ENCODE data around the gene PAX3. TPM values are rescaled to one million over a fixed set of nuclear protein-coding genes. Genes with fewer than 3 reads are reported as not detected.

PAX3 gene
- total RNA-seq, 1 donor from 2014 or later, result not detected

GRCh38 chr2:222264791-222265320 lies 33.9 kb downstream of the PAX3 start:
- Mint-ChIP-seq H3K9me3 (no peaks in the 10 kb centered on the region), H3K4me3 (no peak overlapping the region), H3K27ac (no peak overlapping the region)

DNA sequence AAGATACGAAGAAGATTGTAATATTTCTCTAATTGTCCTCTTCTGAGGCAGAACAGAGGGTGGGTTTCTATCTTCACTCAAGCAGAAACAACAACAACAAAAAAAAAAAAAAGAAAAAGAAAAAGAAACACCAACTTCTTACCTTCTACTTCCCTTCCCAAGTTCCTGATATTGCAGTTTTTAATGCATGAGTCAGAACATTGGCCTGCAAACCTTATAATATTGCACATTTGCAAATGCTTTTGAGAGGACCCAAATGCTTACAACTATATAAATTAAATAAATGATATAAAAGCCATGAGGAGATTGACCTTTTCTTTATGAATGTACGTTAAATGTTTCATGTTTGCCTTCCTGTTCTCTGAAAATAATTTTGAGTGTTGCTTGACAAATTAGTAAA lies 37.3 kb downstream of the PAX3 start:
- H3K9me3 Mint-ChIP-seq, result no peaks in the 10 kb centered on the region
- no peak for DNase-seq (ENCODE audit: low spot score)
- H3K4me3 Mint-ChIP-seq, result no peak overlapping the region
- intact Hi-C loops (cut with micrococcal nuclease), result no loop called here
- H3K27ac Mint-ChIP-seq, result no peak overlapping the region
- peaks cover 5% of the 10 kb centered on the region for H3K27me3 Mint-ChIP-seq (ENCODE audit: insufficient read depth)
- H3K4me1 Mint-ChIP-seq (ENCODE audit: low read depth), result no peaks in the 10 kb centered on the region
- H3K36me3 Mint-ChIP-seq (ENCODE audit: low read depth), result no peaks in the 10 kb centered on the region

More at GRCh38 chr2:222264791-222265320, 33.9 kb downstream of the PAX3 start:
- no peaks in the 10 kb centered on the region for H3K4me1 Mint-ChIP-seq (ENCODE audit: low read depth)
- H3K27me3 Mint-ChIP-seq (ENCODE audit: insufficient read depth), result peaks cover 6% of the 10 kb centered on the region
- no peak for DNase-seq (ENCODE audit: low spot score)
- intact Hi-C loops (cut with micrococcal nuclease), result no loop called here
- no peaks in the 10 kb centered on the region for H3K36me3 Mint-ChIP-seq (ENCODE audit: low read depth)

- DNase-seq (ENCODE audit: low spot score), result no peak
- H3K27me3 Mint-ChIP-seq (ENCODE audit: insufficient read depth), result peaks cover 9% of the 10 kb centered on the region
- H3K4me1 Mint-ChIP-seq (ENCODE audit: low read depth), result no peaks in the 10 kb centered on the region
- intact Hi-C loops (cut with micrococcal nuclease), result no loop called here
- H3K27ac Mint-ChIP-seq, result no peak overlapping the region
- no peak overlapping the region for H3K4me3 Mint-ChIP-seq
- no peaks in the 10 kb centered on the region for H3K36me3 Mint-ChIP-seq (ENCODE audit: low read depth)
- no peaks in the 10 kb centered on the region for H3K9me3 Mint-ChIP-seq
Measured at GRCh38 chr2:222257645-222258044, 41.2 kb downstream of the PAX3 start.

GRCh38 chr2:222256250-222256649 lies 42.5 kb downstream of the PAX3 start:
- DNase-seq (ENCODE audit: low spot score), result no peak
- Mint-ChIP-seq H3K4me1 (ENCODE audit: low read depth) (no peaks in the 10 kb centered on the region), H3K9me3 (no peaks in the 10 kb centered on the region), H3K27me3 (ENCODE audit: insufficient read depth) (peaks cover 7% of the 10 kb centered on the region), H3K36me3 (ENCODE audit: low read depth) (no peaks in the 10 kb centered on the region), H3K27ac (no peak overlapping the region), H3K4me3 (no peak overlapping the region)
- intact Hi-C loops (cut with micrococcal nuclease), result no loop called here

DNA sequence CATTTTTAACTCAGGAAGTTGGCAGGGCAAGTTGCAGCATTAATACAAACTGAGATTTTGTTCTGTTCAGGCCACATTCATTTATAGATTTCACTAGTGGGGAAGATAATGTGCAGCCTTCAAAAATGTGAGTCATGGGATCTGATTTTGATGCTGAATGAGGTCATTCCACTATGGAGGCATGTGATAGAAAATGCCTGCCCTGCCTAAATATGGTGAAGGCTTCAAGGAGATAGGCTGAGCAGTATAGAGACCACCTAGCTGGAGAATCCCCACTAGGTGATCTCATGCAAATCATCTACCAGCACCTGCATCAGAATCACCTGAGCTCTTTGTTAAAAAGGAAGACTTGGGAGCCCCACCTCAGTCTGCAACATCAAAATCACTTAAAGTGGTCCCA lies 43.7 kb downstream of the PAX3 start:
- no peaks in the 10 kb centered on the region for H3K36me3 Mint-ChIP-seq (ENCODE audit: low read depth)
- H3K27me3 Mint-ChIP-seq (ENCODE audit: insufficient read depth), result peaks cover 4% of the 10 kb centered on the region
- H3K27ac Mint-ChIP-seq, result no peak overlapping the region
- no peak overlapping the region for H3K4me3 Mint-ChIP-seq
- H3K9me3 Mint-ChIP-seq, result no peaks in the 10 kb centered on the region
- DNase-seq (ENCODE audit: low spot score), result no peak
- no peaks in the 10 kb centered on the region for H3K4me1 Mint-ChIP-seq (ENCODE audit: low read depth)
- intact Hi-C loops (cut with micrococcal nuclease), result no loop called here

GRCh38 chr2:222250313-222250712 lies 48.5 kb downstream of the PAX3 start:
- H3K36me3 Mint-ChIP-seq (ENCODE audit: low read depth), result no peaks in the 10 kb centered on the region
- H3K9me3 Mint-ChIP-seq, result no peaks in the 10 kb centered on the region
- H3K27ac Mint-ChIP-seq, result no peak overlapping the region
- DNase-seq (ENCODE audit: low spot score), result no peak
- intact Hi-C loops (cut with micrococcal nuclease), result no loop called here
- peaks cover 8% of the 10 kb centered on the region for H3K27me3 Mint-ChIP-seq (ENCODE audit: insufficient read depth)
- H3K4me3 Mint-ChIP-seq, result no peak overlapping the region
- H3K4me1 Mint-ChIP-seq (ENCODE audit: low read depth), result no peaks in the 10 kb centered on the region

DNA sequence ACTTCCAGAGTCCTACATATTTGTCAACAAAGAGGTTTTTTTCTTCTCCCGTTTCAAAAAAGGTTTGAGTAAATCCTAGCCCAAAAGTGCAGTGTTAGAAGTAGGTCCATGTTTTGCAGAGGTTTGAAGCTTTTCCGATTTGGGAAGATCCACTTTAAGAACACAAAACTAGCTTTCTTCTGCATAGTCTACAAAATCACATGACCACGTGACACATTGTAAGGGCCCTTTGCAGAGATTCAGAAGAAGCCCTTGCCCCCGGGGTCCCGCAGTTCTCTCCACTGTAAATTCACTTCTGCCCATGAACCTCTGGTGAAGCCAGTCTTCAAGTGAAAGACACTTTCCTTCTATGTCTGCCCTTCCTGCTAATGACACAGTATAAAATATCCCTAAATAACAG lies 49.4 kb downstream of the PAX3 start:
- intact Hi-C loops (cut with micrococcal nuclease), result no loop called here
- no peak for DNase-seq (ENCODE audit: low spot score)

DNA sequence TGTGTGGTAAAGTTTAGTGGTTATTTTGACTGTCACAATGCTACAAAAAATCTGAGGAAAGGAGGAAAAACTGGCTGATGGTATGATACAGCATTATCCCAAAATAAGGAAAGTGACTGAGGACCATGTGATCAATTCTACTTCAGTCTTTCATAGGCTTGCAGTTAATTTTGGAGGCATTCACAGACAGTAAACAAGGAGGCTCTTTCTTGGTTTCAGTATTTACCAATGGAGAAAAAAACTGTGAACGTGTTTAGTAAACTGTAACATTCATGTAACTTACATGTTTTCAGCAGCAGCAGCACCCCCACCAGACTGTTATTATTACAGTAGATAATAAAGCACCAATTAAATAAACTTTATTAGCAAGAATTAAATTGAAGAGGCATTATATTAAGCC lies 50.0 kb downstream of the PAX3 start:
- H3K4me3 Mint-ChIP-seq, result no peak overlapping the region
- peaks cover 11% of the 10 kb centered on the region for H3K27me3 Mint-ChIP-seq (ENCODE audit: insufficient read depth)
- no peak overlapping the region for H3K27ac Mint-ChIP-seq
- H3K9me3 Mint-ChIP-seq, result no peaks in the 10 kb centered on the region
- H3K36me3 Mint-ChIP-seq (ENCODE audit: low read depth), result no peaks in the 10 kb centered on the region
- H3K4me1 Mint-ChIP-seq (ENCODE audit: low read depth), result no peaks in the 10 kb centered on the region
- no peak for DNase-seq (ENCODE audit: low spot score)
- intact Hi-C loops (cut with micrococcal nuclease), result no loop called here

More for the DNA sequence above, 49.4 kb downstream of the PAX3 start:
- Mint-ChIP-seq H3K27me3 (ENCODE audit: insufficient read depth) (peaks cover 8% of the 10 kb centered on the region), H3K4me3 (no peak overlapping the region), H3K4me1 (ENCODE audit: low read depth) (no peaks in the 10 kb centered on the region), H3K36me3 (ENCODE audit: low read depth) (no peaks in the 10 kb centered on the region), H3K9me3 (no peaks in the 10 kb centered on the region), H3K27ac (no peak overlapping the region)

DNA sequence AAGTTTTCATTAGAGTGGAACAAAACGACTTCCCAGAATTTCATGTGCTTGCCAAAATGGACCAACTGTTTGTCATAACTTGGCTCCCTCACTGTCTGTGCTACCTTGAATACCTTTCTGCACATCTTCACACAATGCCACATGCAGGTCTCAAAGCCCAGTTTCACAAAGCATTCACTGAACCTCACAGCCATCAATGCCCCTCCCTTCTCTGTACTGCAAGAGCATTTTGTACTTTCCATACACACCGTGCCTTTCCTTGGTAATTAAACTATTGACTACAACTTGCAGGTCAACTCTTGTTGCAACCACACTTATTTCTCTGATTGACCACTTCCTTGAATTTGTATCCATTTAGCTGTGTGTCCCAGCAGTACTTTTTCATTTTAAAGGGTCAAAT lies 50.5 kb downstream of the PAX3 start:
- H3K9me3 Mint-ChIP-seq, result no peaks in the 10 kb centered on the region
- peaks cover 14% of the 10 kb centered on the region for H3K27me3 Mint-ChIP-seq (ENCODE audit: insufficient read depth)
- no peak overlapping the region for H3K4me3 Mint-ChIP-seq
- no peaks in the 10 kb centered on the region for H3K36me3 Mint-ChIP-seq (ENCODE audit: low read depth)
- intact Hi-C loops (cut with micrococcal nuclease), result no loop called here
- no peaks in the 10 kb centered on the region for H3K4me1 Mint-ChIP-seq (ENCODE audit: low read depth)
- no peak for DNase-seq (ENCODE audit: low spot score)
- H3K27ac Mint-ChIP-seq, result no peak overlapping the region

GRCh38 chr2:222242532-222242931 lies 56.3 kb downstream of the PAX3 start:
- Mint-ChIP-seq H3K4me1 (ENCODE audit: low read depth) (no peaks in the 10 kb centered on the region), H3K27me3 (ENCODE audit: insufficient read depth) (peaks cover 32% of the 10 kb centered on the region), H3K36me3 (ENCODE audit: low read depth) (no peaks in the 10 kb centered on the region), H3K9me3 (no peaks in the 10 kb centered on the region), H3K27ac (no peak overlapping the region), H3K4me3 (no peak overlapping the region)
- intact Hi-C loops (cut with micrococcal nuclease), result loop anchor here (5.0 kb wide), 1 partner anchor 55 kb away; the partner anchor contains the start of gene PAX3
- DNase-seq (ENCODE audit: low spot score), result no peak

DNA sequence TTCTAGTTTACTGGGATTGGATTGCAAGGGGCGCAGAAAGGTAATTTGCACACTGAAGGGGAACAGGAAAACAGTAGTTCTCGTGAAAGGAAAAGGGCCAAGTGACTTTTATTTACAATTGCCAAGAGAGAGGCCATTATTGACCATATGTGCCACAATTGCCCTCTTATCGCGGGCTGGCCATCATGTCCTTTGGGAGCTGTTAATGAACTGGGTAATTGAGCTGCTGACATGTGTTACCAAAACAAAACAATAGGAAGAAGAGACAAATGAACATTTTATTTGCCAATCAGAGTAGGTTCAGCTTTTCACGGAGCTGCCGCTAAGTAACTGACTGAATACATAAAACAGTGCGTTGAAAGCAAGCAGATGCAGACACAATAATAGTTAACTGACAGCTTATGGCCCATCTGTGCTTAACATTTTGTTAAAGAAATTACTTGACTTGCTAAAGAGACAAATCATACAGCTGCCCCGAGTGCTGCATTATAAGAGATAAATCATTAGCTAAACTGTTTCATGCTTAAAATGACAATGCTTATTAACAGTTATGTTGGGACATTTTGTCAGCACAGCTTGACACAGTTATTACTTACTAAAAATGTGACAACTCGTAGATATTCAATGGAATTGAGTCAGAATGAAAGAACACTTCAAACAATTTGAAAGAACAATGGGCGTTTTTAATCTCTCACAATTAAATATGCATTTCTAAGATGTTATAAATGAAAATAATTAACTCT lies 57.5 kb downstream of the PAX3 start:
- no peak for DNase-seq (ENCODE audit: low spot score)
- no peaks in the 10 kb centered on the region for H3K4me1 Mint-ChIP-seq (ENCODE audit: low read depth)
- H3K36me3 Mint-ChIP-seq (ENCODE audit: low read depth), result no peaks in the 10 kb centered on the region
- no peaks in the 10 kb centered on the region for H3K9me3 Mint-ChIP-seq
- no peak overlapping the region for H3K4me3 Mint-ChIP-seq
- intact Hi-C loops (cut with micrococcal nuclease), result loop anchor here (5.0 kb wide), 1 partner anchor 56 kb away; the partner anchor contains the start of gene PAX3
- H3K27me3 Mint-ChIP-seq (ENCODE audit: insufficient read depth), result peaks cover 32% of the 10 kb centered on the region
- no peak overlapping the region for H3K27ac Mint-ChIP-seq

- intact Hi-C loops (cut with micrococcal nuclease), result loop anchor here (5.0 kb wide), 1 partner anchor 57 kb away; the partner anchor contains the start of gene PAX3
- DNase-seq (ENCODE audit: low spot score), result no peak
Measured at GRCh38 chr2:222240676-222241049, 58.1 kb downstream of the PAX3 start.

GRCh38 chr2:222239945-222240675 lies 58.7 kb downstream of the PAX3 start:
- Mint-ChIP-seq H3K27me3 (ENCODE audit: insufficient read depth) (peaks cover 32% of the 10 kb centered on the region), H3K27ac (no peak overlapping the region), H3K36me3 (ENCODE audit: low read depth) (no peaks in the 10 kb centered on the region), H3K9me3 (no peaks in the 10 kb centered on the region), H3K4me1 (ENCODE audit: low read depth) (no peaks in the 10 kb centered on the region), H3K4me3 (no peak overlapping the region)
- no peak for DNase-seq (ENCODE audit: low spot score)
- intact Hi-C loops (cut with micrococcal nuclease), result loop anchor here (5.0 kb wide), 1 partner anchor 57 kb away; the partner anchor contains the start of gene PAX3

More at GRCh38 chr2:222240676-222241049, 58.1 kb downstream of the PAX3 start:
- H3K36me3 Mint-ChIP-seq (ENCODE audit: low read depth), result no peaks in the 10 kb centered on the region
- no peak overlapping the region for H3K4me3 Mint-ChIP-seq
- H3K9me3 Mint-ChIP-seq, result no peaks in the 10 kb centered on the region
- peaks cover 32% of the 10 kb centered on the region for H3K27me3 Mint-ChIP-seq (ENCODE audit: insufficient read depth)
- no peak overlapping the region for H3K27ac Mint-ChIP-seq
- H3K4me1 Mint-ChIP-seq (ENCODE audit: low read depth), result no peaks in the 10 kb centered on the region
